Measurements from ENCODE around the gene ARHGAP44. TPM values are rescaled to one million over a fixed set of nuclear protein-coding genes. Genes with fewer than 3 reads are reported as not detected.

Gene ARHGAP44
- polyA plus RNA-seq (2013) = 3.9 and 4.3 TPM in 2 replicates

GRCh38 chr17:12789481-12790248 lies at the start of gene ARHGAP44:
Gene ARHGAP44 (plus strand): TSS chr17:12789498. CDS start chr17:12789839, 341 bp downstream.
- peak; percentile 48 to 70 for DNase-seq
- H3K4me3 ChIP-seq (ENCODE audit: low read depth, low read length) = peak within 1 kb of the TSS; percentile 93
- peaks cover 2% of the 10 kb centered on the region for H3K79me2 ChIP-seq (ENCODE audit: control insufficient read depth, insufficient read depth, low read length, poor library complexity)
- H3K27ac ChIP-seq (ENCODE audit: low read depth, low read length) = peak within 1 kb of the TSS; percentile 12
- no peaks in the 10 kb centered on the region for H3K27me3 ChIP-seq (ENCODE audit: insufficient read depth, low read length)
- H3K14ac ChIP-seq (ENCODE audit: low read length) = peak within 1 kb of the TSS; percentile 3
- H3K36me3 ChIP-seq (ENCODE audit: control insufficient read depth in 1 of 2, insufficient read depth in 2 of 2, low read length in 2 of 2) = no peaks in the 10 kb centered on the region
- H3K79me1 ChIP-seq (ENCODE audit: low read length) = peaks cover 5% of the 10 kb centered on the region
- H2BK120ac ChIP-seq (ENCODE audit: insufficient read depth, low read length, poor library complexity) = no peak within 1 kb of the TSS
- peak within 1 kb of the TSS; percentile 77 for H2AFZ ChIP-seq (ENCODE audit: insufficient read depth, low read length, poor library complexity)
- H4K91ac ChIP-seq (ENCODE audit: low read depth, low read length) = peak within 1 kb of the TSS; percentile 41
- peak within 1 kb of the TSS; percentile 53 for H3K18ac ChIP-seq (ENCODE audit: low read length)
- no CpG with 5 or more reads among the region's 86 CpGs for WGBS (ENCODE audit: extremely low coverage, insufficient coverage, insufficient read length)
- no peaks in the 10 kb centered on the region for H3K9me3 ChIP-seq (ENCODE audit: insufficient read depth, low read depth, low read length)
- no peak within 1 kb of the TSS for H3K4ac ChIP-seq (ENCODE audit: low read depth, low read length)
- no peak within 1 kb of the TSS for H3K23ac ChIP-seq (ENCODE audit: low read length)
- no peak within 1 kb of the TSS for H2AK5ac ChIP-seq (ENCODE audit: low read length)
- peak within 1 kb of the TSS; percentile 89 for H3K4me2 ChIP-seq (ENCODE audit: low read length)
- no peak within 1 kb of the TSS for H3K9ac ChIP-seq (ENCODE audit: low read length)
- peak within 1 kb of the TSS; percentile 34 for H4K8ac ChIP-seq (ENCODE audit: low read depth, low read length)
- no peak within 1 kb of the TSS for H2BK5ac ChIP-seq (ENCODE audit: low read depth, low read length, poor library complexity)
- no peak within 1 kb of the TSS for H2BK12ac ChIP-seq (ENCODE audit: low read length)
- peaks cover 6 to 10% of the 10 kb centered on the region in 2 experiments for H3K4me1 ChIP-seq (ENCODE audit: control insufficient read depth in 1 of 2, insufficient read depth in 2 of 2, low read length in 2 of 2)
- H4K12ac ChIP-seq (ENCODE audit: low read depth, low read length) = peak within 1 kb of the TSS; percentile 49

- H4K91ac ChIP-seq (ENCODE audit: low read depth, low read length) = no peak overlapping the region
- no peak overlapping the region for H2BK120ac ChIP-seq (ENCODE audit: insufficient read depth, low read length, poor library complexity)
- DNase-seq = peak; percentile 56 to 78
- H3K9ac ChIP-seq (ENCODE audit: low read length) = no peak overlapping the region
- H3K4ac ChIP-seq (ENCODE audit: low read depth, low read length) = no peak overlapping the region
- H3K79me1 ChIP-seq (ENCODE audit: low read length) = peaks cover 3% of the 10 kb centered on the region
- H3K4me1 ChIP-seq (ENCODE audit: control insufficient read depth in 1 of 2, insufficient read depth in 2 of 2, low read length in 2 of 2) = peaks cover 13 to 19% of the 10 kb centered on the region in 2 experiments
- H3K4me2 ChIP-seq (ENCODE audit: low read length) = no peak overlapping the region
- H2BK12ac ChIP-seq (ENCODE audit: low read length) = peak overlapping the region; percentile 75
- H4K8ac ChIP-seq (ENCODE audit: low read depth, low read length) = peak overlapping the region; percentile 15
- no peak overlapping the region for H3K27ac ChIP-seq (ENCODE audit: low read depth, low read length)
- no peak overlapping the region for H3K4me3 ChIP-seq (ENCODE audit: low read depth, low read length)
- H2AK5ac ChIP-seq (ENCODE audit: low read length) = peak overlapping the region; percentile 59
- H3K79me2 ChIP-seq (ENCODE audit: control insufficient read depth, insufficient read depth, low read length, poor library complexity) = no peaks in the 10 kb centered on the region
- H3K36me3 ChIP-seq (ENCODE audit: control insufficient read depth in 1 of 2, insufficient read depth in 2 of 2, low read length in 2 of 2) = peaks cover 0 to 8% of the 10 kb centered on the region in 2 experiments
- H2BK5ac ChIP-seq (ENCODE audit: low read depth, low read length, poor library complexity) = peak overlapping the region; percentile 14
- H3K18ac ChIP-seq (ENCODE audit: low read length) = no peak overlapping the region
- WGBS (ENCODE audit: extremely low coverage, insufficient coverage, insufficient read length) = no CpG with 5 or more reads among the region's 4 CpGs
- peak overlapping the region; percentile 17 for H2AFZ ChIP-seq (ENCODE audit: insufficient read depth, low read length, poor library complexity)
- no peak overlapping the region for H4K12ac ChIP-seq (ENCODE audit: low read depth, low read length)
- no peak overlapping the region for H3K14ac ChIP-seq (ENCODE audit: low read length)
- H3K23ac ChIP-seq (ENCODE audit: low read length) = no peak overlapping the region
- no peaks in the 10 kb centered on the region for H3K9me3 ChIP-seq (ENCODE audit: insufficient read depth, low read depth, low read length)
- H3K27me3 ChIP-seq (ENCODE audit: insufficient read depth, low read length) = no peaks in the 10 kb centered on the region
These were observed 49.8 kb upstream of the ARHGAP44 start for GRCh38 chr17:12739500-12739899.

- Histone ChIP-seq H2BK5ac (ENCODE audit: low read depth, low read length, poor library complexity) (no peak overlapping the region), H3K79me2 (ENCODE audit: control insufficient read depth, insufficient read depth, low read length, poor library complexity) (no peaks in the 10 kb centered on the region), H3K4me2 (ENCODE audit: low read length) (no peak overlapping the region), H3K9me3 (ENCODE audit: insufficient read depth, low read depth, low read length) (no peaks in the 10 kb centered on the region), H3K79me1 (ENCODE audit: low read length) (peaks cover 3% of the 10 kb centered on the region), H3K14ac (ENCODE audit: low read length) (no peak overlapping the region), H4K91ac (ENCODE audit: low read depth, low read length) (no peak overlapping the region), H2AFZ (ENCODE audit: insufficient read depth, low read length, poor library complexity) (no peak overlapping the region), H3K4ac (ENCODE audit: low read depth, low read length) (no peak overlapping the region), H2BK120ac (ENCODE audit: insufficient read depth, low read length, poor library complexity) (no peak overlapping the region), H2AK5ac (ENCODE audit: low read length) (no peak overlapping the region), H4K8ac (ENCODE audit: low read depth, low read length) (no peak overlapping the region), H4K12ac (ENCODE audit: low read depth, low read length) (no peak overlapping the region), H3K23ac (ENCODE audit: low read length) (no peak overlapping the region), H2BK12ac (ENCODE audit: low read length) (no peak overlapping the region), H3K18ac (ENCODE audit: low read length) (no peak overlapping the region), H3K4me3 (ENCODE audit: low read depth, low read length) (no peak overlapping the region), H3K27ac (ENCODE audit: low read depth, low read length) (no peak overlapping the region), H3K36me3 (ENCODE audit: control insufficient read depth in 1 of 2, insufficient read depth in 2 of 2, low read length in 2 of 2) (peaks cover 0 to 7% of the 10 kb centered on the region in 2 experiments), H3K27me3 (ENCODE audit: insufficient read depth, low read length) (no peaks in the 10 kb centered on the region), H3K9ac (ENCODE audit: low read length) (no peak overlapping the region), H3K4me1 (ENCODE audit: control insufficient read depth in 1 of 2, insufficient read depth in 2 of 2, low read length in 2 of 2) (peaks cover 11 to 14% of the 10 kb centered on the region in 2 experiments)
- DNase-seq = no peak
- WGBS (ENCODE audit: extremely low coverage, insufficient coverage, insufficient read length) = no CpG with 5 or more reads among the region's 3 CpGs
These were observed 46.3 kb upstream of the ARHGAP44 start for GRCh38 chr17:12743046-12743445.

- WGBS (ENCODE audit: extremely low coverage, insufficient coverage, insufficient read length) = no CpG with 5 or more reads among the region's 5 CpGs
- Histone ChIP-seq H4K12ac (ENCODE audit: low read depth, low read length) (no peak overlapping the region), H2BK5ac (ENCODE audit: low read depth, low read length, poor library complexity) (no peak overlapping the region), H3K18ac (ENCODE audit: low read length) (no peak overlapping the region), H3K4me3 (ENCODE audit: low read depth, low read length) (no peak overlapping the region), H4K8ac (ENCODE audit: low read depth, low read length) (no peak overlapping the region), H3K4ac (ENCODE audit: low read depth, low read length) (no peak overlapping the region), H3K9ac (ENCODE audit: low read length) (no peak overlapping the region), H4K91ac (ENCODE audit: low read depth, low read length) (no peak overlapping the region), H3K23ac (ENCODE audit: low read length) (no peak overlapping the region), H3K79me2 (ENCODE audit: control insufficient read depth, insufficient read depth, low read length, poor library complexity) (no peaks in the 10 kb centered on the region), H2AFZ (ENCODE audit: insufficient read depth, low read length, poor library complexity) (no peak overlapping the region), H3K27me3 (ENCODE audit: insufficient read depth, low read length) (no peaks in the 10 kb centered on the region), H3K36me3 (ENCODE audit: control insufficient read depth in 1 of 2, insufficient read depth in 2 of 2, low read length in 2 of 2) (peaks cover 0 to 4% of the 10 kb centered on the region in 2 experiments), H2BK12ac (ENCODE audit: low read length) (no peak overlapping the region), H2BK120ac (ENCODE audit: insufficient read depth, low read length, poor library complexity) (no peak overlapping the region), H2AK5ac (ENCODE audit: low read length) (no peak overlapping the region), H3K14ac (ENCODE audit: low read length) (no peak overlapping the region), H3K79me1 (ENCODE audit: low read length) (peaks cover under 1% of the 10 kb centered on the region), H3K4me1 (ENCODE audit: control insufficient read depth in 1 of 2, insufficient read depth in 2 of 2, low read length in 2 of 2) (peaks cover 11% of the 10 kb centered on the region in 2 experiments), H3K9me3 (ENCODE audit: insufficient read depth, low read depth, low read length) (no peaks in the 10 kb centered on the region), H3K4me2 (ENCODE audit: low read length) (no peak overlapping the region), H3K27ac (ENCODE audit: low read depth, low read length) (no peak overlapping the region)
- DNase-seq = peak; percentile 53 to 78
These were observed 45.0 kb upstream of the ARHGAP44 start for GRCh38 chr17:12744298-12744697.
